Peyer's patch (tissue), 4 donors: ENCODE measurements around the gene IL21R. TPM values are rescaled to one million over a fixed set of nuclear protein-coding genes. Genes with fewer than 3 reads are reported as not detected.

Experiments
- DNase-seq, 3 donors: peaks; one replicate each; pipeline ENCODE4 v3.0.0-alpha.2; 2017 to 2019
- H3K27ac ChIP-seq, 4 donors: fragments of 200-600 bp; sonication (generic); one replicate each; pipeline ENCODE4 v1.5.1; 2016 to 2019
- H3K27me3 ChIP-seq, 2 donors: fragments of 200-600 bp; sonication (generic); one replicate each; pipeline ENCODE4 v1.5.1; 2019
- H3K36me3 ChIP-seq, 3 donors: fragments of 200-600 bp; sonication (generic); one replicate each; pipeline ENCODE4 v1.5.1; 2016 to 2019
- H3K4me1 ChIP-seq, 4 donors: fragments of 200-600 bp; sonication (generic); one replicate each; pipeline ENCODE4 v1.5.1; 2016 to 2019
- H3K4me3 ChIP-seq, 4 donors: fragments of 200-600 bp; sonication (generic); 1 replicate in 3 of 4; 2 replicates in 1 of 4; pipeline ENCODE4 v1.5.1; 2016 to 2019; ENCODE audit warnings: mild to moderate bottlenecking in 1 of 4
- H3K9me3 ChIP-seq, 4 donors: fragments of 200-600 bp; sonication (generic); one replicate each; pipeline ENCODE4 v1.5.1; 2016 to 2019; ENCODE audit warnings: mild to moderate bottlenecking in 1 of 4
- POLR2A ChIP-seq, 2 donors: fragments of 450-650 bp; IDR thresholded peaks; one replicate each; pipeline ENCODE4 v1.5.1; 2017; ENCODE audit warnings: antibody characterized with exemption in 2 of 2, mild to moderate bottlenecking in 2 of 2, moderate library complexity in 2 of 2
- total RNA-seq, 4 donors: library from RNA; depleted of rRNA; stranded (reverse); fragments of >200 nt; gene quantifications; one replicate each; pipeline ENCODE4 v1.1.0, GENCODE V29; 2016
- TF ChIP-seq, protein P1 (sequence below), 6 experiments: fragments of 450-650 bp in 4 of 6; fragments of 200-600 bp in 2 of 6; sonication (generic) in 1 of 6; IDR thresholded peaks; one replicate each; pipeline ENCODE4 v1.5.1; 2017 to 2019; ENCODE audit warnings: antibody characterized with exemption in 6 of 6, mild to moderate bottlenecking in 3 of 6, moderate library complexity in 1 of 6

The IL21R gene
- total RNA-seq, 4 donors from 2014 or later: 0.18 to 4.1 (median 1.3) TPM; not detected in 1

DNA sequence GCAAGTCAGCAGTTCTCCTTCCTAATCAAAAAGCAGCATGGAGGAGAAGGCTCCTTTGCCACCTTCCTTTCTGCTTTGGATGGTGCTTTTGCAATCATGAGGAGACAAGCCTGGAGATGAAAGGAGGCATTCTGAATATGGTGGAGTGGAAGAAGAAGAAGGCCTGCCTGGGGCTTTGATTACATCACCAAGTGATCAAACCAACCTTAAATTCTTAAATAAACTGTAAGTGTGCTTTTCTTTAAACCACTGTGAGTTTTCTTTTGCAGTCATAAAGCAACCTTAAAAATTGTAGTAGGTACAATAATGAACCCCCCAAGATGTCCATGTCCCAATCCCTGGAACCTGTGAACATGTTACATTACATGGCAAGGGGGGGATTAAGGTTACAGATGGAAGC, 31.7 kb upstream of the IL21R start:
- Histone ChIP-seq H3K4me1 (peaks cover 0 to 20% (median 12%) of the 10 kb centered on the region in 4 donors), H3K27ac (no peak overlapping the region), H3K36me3 (no peaks in the 10 kb centered on the region), H3K9me3 (no peaks in the 10 kb centered on the region), H3K27me3 (no peaks in the 10 kb centered on the region), H3K4me3 (no peak overlapping the region)
- DNase-seq: no peak
- TF ChIP-seq POLR2A (IDR thresholded peaks at IDR 0.05): no peak
- TF ChIP-seq, protein P1, sequence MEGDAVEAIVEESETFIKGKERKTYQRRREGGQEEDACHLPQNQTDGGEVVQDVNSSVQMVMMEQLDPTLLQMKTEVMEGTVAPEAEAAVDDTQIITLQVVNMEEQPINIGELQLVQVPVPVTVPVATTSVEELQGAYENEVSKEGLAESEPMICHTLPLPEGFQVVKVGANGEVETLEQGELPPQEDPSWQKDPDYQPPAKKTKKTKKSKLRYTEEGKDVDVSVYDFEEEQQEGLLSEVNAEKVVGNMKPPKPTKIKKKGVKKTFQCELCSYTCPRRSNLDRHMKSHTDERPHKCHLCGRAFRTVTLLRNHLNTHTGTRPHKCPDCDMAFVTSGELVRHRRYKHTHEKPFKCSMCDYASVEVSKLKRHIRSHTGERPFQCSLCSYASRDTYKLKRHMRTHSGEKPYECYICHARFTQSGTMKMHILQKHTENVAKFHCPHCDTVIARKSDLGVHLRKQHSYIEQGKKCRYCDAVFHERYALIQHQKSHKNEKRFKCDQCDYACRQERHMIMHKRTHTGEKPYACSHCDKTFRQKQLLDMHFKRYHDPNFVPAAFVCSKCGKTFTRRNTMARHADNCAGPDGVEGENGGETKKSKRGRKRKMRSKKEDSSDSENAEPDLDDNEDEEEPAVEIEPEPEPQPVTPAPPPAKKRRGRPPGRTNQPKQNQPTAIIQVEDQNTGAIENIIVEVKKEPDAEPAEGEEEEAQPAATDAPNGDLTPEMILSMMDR (IDR thresholded peaks at IDR 0.05): no peak

DNA sequence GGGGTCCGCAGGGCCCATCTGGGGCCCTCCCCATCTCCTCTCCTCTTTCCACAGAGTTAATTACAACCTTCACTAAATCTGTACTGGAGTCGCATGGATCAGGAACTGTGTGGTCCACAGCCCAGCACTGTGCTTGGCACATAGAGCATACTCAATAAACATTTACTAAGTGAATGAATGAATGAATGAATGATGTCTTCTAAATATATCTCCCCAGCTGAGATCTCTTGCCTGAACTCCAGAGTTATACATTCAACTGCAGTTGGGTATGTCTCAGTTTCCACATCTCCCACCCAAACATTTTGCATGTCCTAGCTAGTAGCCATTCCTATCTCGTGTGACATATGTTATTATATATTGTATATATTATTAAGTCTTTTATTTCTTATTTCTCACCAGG, 28.7 kb upstream of the IL21R start:
- Histone ChIP-seq H3K27ac (peak overlapping the region in 1 of 4 donors; percentile 25), H3K36me3 (no peaks in the 10 kb centered on the region), H3K4me1 (peaks cover 0 to 8% (median 4%) of the 10 kb centered on the region in 4 donors), H3K9me3 (no peaks in the 10 kb centered on the region), H3K27me3 (no peaks in the 10 kb centered on the region), H3K4me3 (no peak overlapping the region)
- no peak for DNase-seq
- TF ChIP-seq POLR2A (IDR thresholded peaks at IDR 0.05): no peak
- TF ChIP-seq, protein P1 (IDR thresholded peaks at IDR 0.05): no peak

- TF ChIP-seq, protein P1 (IDR thresholded peaks at IDR 0.05): no peak
- TF ChIP-seq POLR2A (IDR thresholded peaks at IDR 0.05): no peak
- peaks cover 0 to 8% (median 3%) of the 10 kb centered on the region in 4 donors for H3K4me1 ChIP-seq
- H3K9me3 ChIP-seq: no peaks in the 10 kb centered on the region
- no peaks in the 10 kb centered on the region for H3K27me3 ChIP-seq
- H3K27ac ChIP-seq: peak overlapping the region in 2 of 4 donors; percentile 13 to 46
- DNase-seq: peak in 1 of 3 donors; percentile 42
- H3K36me3 ChIP-seq: no peaks in the 10 kb centered on the region
- peak overlapping the region in 1 of 4 donors; percentile 9 for H3K4me3 ChIP-seq
These were observed 27.7 kb upstream of the IL21R start for GRCh38 chr16:27374221-27374803.

DNA sequence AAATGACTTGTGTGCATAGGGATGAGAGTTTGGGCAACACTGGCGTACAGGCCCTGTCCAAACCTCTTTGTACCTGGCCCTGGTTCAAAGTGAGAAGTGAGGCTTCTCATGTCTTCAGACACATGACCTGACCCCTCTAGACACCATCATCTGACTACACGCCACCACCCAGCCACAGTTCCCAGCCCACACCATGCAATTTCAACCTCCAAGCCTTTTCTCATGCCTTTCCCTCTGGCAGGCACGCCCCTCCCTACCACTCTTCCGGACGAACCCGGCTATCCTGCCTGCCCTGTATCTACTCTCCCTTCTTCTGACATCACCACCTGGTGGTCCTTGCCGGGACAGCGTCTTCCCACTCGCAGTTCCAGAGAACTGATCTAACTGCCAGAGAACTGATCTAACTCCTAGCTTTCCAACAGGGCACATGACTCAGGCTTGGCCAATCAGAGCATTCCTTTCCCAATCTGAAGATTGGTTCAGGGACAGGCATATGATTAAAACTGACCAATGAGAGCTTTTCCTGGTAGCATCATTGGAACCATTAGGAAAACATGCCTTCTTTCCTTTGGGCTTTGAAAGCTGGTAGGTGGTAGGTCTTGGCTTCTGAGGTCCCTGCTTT, 27.1 kb upstream of the IL21R start:
- peaks cover 0 to 8% (median 3%) of the 10 kb centered on the region in 4 donors for H3K4me1 ChIP-seq
- no peak overlapping the region for H3K4me3 ChIP-seq
- peak overlapping the region in 2 of 4 donors; percentile 13 to 46 for H3K27ac ChIP-seq
- H3K36me3 ChIP-seq: no peaks in the 10 kb centered on the region
- peak; percentile 49 to 68 (median 60) for DNase-seq
- no peaks in the 10 kb centered on the region for H3K27me3 ChIP-seq
- TF ChIP-seq POLR2A (IDR thresholded peaks at IDR 0.05): no peak
- TF ChIP-seq, protein P1 (IDR thresholded peaks at IDR 0.05): peak in 5 of 6 experiments; percentile 21 to 42 (median 39)
- H3K9me3 ChIP-seq: no peaks in the 10 kb centered on the region

DNA sequence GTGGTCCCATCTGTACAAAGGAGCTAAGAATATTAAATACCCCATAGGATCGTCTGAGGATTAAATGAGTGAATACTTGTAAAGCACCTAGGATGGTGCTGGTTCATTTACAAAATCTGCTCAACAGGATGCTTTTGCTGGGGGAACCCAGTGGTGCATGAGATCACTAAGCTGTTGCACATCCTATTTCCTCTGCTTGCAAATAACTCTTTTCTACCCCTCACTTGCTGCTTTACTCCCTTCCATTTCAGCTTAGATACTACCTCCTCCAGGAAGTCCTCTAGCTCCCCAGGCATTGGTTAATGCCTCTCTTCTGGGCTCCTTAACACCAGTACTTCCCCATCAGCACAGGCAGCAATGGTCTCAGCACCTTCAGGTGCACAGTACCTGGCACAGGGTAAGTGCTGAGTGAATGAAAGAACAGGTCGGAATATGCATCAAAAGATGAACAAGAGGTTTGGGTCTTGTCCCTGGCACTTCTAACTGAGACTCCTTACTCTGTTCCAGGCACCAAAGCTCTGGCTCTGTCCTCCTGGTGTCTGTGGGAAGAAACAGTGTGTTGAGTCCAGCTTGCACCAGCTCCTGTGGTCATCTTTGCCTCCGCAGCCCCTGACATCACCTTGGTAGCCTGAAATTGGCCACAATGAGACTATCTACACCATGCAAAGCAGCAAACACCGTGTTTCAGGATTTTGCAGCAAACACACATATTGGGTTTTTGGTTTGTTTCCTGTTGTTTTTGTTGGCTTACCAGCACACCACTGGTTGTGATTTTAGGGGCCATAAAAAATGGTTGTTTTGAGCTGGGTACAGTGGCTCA, 24.1 kb upstream of the IL21R start:
- Histone ChIP-seq H3K9me3 (no peaks in the 10 kb centered on the region), H3K4me1 (peaks cover 0 to 8% (median 3%) of the 10 kb centered on the region in 4 donors), H3K4me3 (no peak overlapping the region), H3K36me3 (no peaks in the 10 kb centered on the region), H3K27me3 (no peaks in the 10 kb centered on the region), H3K27ac (peak overlapping the region in 1 of 4 donors; percentile 49)
- TF ChIP-seq, protein P1 (IDR thresholded peaks at IDR 0.05): no peak
- no peak for TF ChIP-seq POLR2A (IDR thresholded peaks at IDR 0.05)
- DNase-seq: peak in 2 of 3 donors; percentile 31 to 46
